Activated CD4-positive, alpha-beta memory T cell treated with anti-CD3 and anti-CD28 coated beads for 36 hours (primary cell): Measurements from ENCODE around the gene PAK1IP1. TPM values are rescaled to one million over a fixed set of nuclear protein-coding genes. Genes with fewer than 3 reads are reported as not detected.

Experiments
- CTCF ChIA-PET: fragments of 350-600 bp; sonication (Branson Sonifier 250); formaldehyde crosslinking; loops from one replicate; lab custom pipeline; 2021; ENCODE audit warnings: antibody characterized with exemption, inconsistent platforms; lab: Charles Lee
- POLR2A ChIA-PET: fragments of 350-600 bp; sonication (Branson Sonifier 250); formaldehyde crosslinking; loops from one replicate; lab custom pipeline; 2021; ENCODE audit warnings: antibody characterized with exemption; lab: Charles Lee
- DNase-seq: peaks from one replicate; pipeline ENCODE4 v3.0.0-alpha.2; 2020
- H3K27ac Mint-ChIP-seq: one replicate; pipeline ENCODE4 v1.8.0; 2021; ENCODE audit warnings: mixed read lengths
- H3K27me3 Mint-ChIP-seq: one replicate; pipeline ENCODE4 v1.8.0; 2021; ENCODE audit warnings: mixed read lengths
- H3K36me3 Mint-ChIP-seq: one replicate; pipeline ENCODE4 v1.8.0; 2021; ENCODE audit warnings: mixed read lengths
- H3K4me1 Mint-ChIP-seq: one replicate; pipeline ENCODE4 v1.8.0; 2021; ENCODE audit warnings: low read depth, mixed read lengths
- H3K4me3 Mint-ChIP-seq: one replicate; pipeline ENCODE4 v1.8.0; 2021; ENCODE audit warnings: mild to moderate bottlenecking, mixed read lengths
- H3K9me3 Mint-ChIP-seq: one replicate; pipeline ENCODE4 v1.8.0; 2021; ENCODE audit warnings: mixed read lengths
- intact Hi-C: fragments of 100-400 bp; cut with micrococcal nuclease; formaldehyde crosslinking; loops from one replicate; pipeline ENCODE4 v1.15.1; 2023
- total RNA-seq, 2 experiments: library from RNA; stranded (reverse); gene quantifications; one replicate each; pipeline ENCODE4 v1.2.3, GENCODE V29; 2021

The PAK1IP1 gene
- total RNA-seq, 2 experiments from 2014 or later: 28.2 to 32.8 TPM

DNA sequence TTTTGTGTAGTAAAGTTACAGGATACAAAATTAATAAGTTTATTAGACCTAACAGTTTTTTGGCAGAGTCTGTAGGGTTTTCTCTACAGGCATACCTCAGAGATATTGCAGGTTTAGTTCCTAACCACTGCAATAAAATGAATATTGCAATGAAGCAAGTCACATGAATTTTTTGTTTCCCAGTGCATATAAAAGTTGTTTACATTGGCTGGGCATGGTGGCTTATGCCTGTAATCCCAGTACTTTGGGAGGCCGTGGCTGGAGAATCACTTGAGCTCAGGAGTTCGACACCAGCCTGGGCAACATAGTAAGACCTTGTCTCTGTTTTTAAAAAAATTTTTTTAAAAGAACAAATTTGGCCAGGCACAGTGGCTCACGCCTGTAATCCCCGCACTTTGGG is 16.3 kb upstream of the PAK1IP1 start:
- H3K27ac Mint-ChIP-seq: no peak overlapping the region
- no peaks in the 10 kb centered on the region for H3K9me3 Mint-ChIP-seq
- intact Hi-C loops: no loop called here
- ChIA-PET POLR2A (no interaction called here), CTCF (no interaction called here)
- no peaks in the 10 kb centered on the region for H3K27me3 Mint-ChIP-seq
- peaks cover 8% of the 10 kb centered on the region for H3K4me1 Mint-ChIP-seq
- H3K4me3 Mint-ChIP-seq: no peak overlapping the region
- no peak for DNase-seq
- H3K36me3 Mint-ChIP-seq: no peaks in the 10 kb centered on the region

DNA sequence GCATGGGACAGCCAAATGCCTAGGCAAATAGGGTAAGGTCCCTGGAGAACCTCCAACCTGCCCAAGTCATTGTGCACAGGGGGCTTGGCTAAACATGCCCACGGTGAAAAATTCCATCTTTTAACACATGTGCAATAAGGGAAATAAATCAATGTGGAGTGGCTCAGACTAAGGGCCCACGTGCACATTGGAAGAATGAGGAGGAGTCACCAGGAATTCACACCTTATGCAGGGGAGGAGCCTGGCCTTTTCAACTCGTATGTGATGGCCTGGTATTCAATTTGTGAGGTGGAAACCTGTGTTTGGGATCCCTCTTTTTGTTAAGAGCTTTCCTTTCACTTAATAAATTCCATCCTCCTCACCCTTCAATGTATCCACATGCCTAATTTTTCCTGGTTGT is 13.0 kb upstream of the PAK1IP1 start:
- Mint-ChIP-seq H3K36me3 (no peaks in the 10 kb centered on the region), H3K27me3 (peaks cover 3% of the 10 kb centered on the region), H3K4me3 (no peak overlapping the region), H3K9me3 (no peaks in the 10 kb centered on the region), H3K4me1 (peaks cover 21% of the 10 kb centered on the region), H3K27ac (no peak overlapping the region)
- no peak for DNase-seq
- POLR2A ChIA-PET: no interaction called here
- intact Hi-C loops: no loop called here
- CTCF ChIA-PET: interaction anchor here (1.1 kb wide), 1 partner anchor 119 kb away, joined by 4 read pairs; no protein-coding TSS in a partner anchor

DNA sequence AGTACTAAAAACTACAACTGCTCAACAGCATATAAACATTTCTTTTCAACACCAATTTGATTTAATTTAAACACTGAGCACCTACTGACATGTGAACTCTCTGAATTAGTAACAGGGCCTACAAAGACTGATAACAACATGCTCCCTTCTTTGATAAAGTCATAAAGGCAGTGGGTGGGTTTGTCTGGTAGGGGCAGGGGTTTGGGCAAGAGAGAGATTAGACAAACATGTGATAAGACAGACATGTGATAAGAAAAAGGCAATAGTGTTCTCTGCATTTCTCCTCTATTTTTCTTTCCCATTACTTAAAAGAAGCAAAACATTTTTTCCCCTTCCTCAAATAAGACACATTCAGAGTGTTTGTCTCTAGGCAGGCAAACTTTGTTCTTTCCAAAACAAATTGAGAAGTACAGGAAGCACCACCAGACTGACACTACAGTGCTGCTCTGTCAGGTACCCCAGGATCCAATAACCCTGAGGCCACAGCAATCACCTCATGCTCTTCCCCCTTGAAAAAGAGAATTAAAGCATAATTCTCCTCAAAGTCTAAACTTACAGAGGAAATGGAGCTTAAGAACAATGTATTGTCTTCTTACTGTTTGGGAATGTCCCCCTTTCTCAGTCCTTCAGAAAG is 12.3 kb upstream of the PAK1IP1 start:
- intact Hi-C loops: no loop called here
- H3K36me3 Mint-ChIP-seq: no peaks in the 10 kb centered on the region
- no peak overlapping the region for H3K4me3 Mint-ChIP-seq
- CTCF ChIA-PET: no interaction called here
- H3K4me1 Mint-ChIP-seq: peaks cover 21% of the 10 kb centered on the region
- H3K27ac Mint-ChIP-seq: no peak overlapping the region
- no peak for DNase-seq
- H3K9me3 Mint-ChIP-seq: no peaks in the 10 kb centered on the region
- peaks cover 3% of the 10 kb centered on the region for H3K27me3 Mint-ChIP-seq
- POLR2A ChIA-PET: no interaction called here

DNA sequence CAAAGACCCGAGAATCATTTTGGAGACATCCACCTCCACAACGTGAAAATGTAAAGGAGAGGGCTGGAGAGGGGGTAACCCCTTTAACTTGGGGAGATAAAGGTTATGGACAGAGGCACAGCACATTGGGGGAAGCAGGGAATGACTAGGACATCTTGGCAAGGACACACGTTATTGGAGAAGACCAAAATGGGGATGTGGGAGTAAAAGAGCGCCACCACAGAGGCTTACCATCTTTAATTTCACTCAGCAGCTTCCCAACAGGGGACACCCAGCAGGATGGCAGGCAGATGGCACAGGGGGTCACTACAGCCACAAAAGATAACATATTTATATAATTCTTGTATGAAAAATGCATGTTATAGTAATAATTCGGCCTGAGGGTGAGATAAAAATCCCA is 10.2 kb upstream of the PAK1IP1 start:
- ChIA-PET POLR2A (no interaction called here), CTCF (no interaction called here)
- Mint-ChIP-seq H3K27me3 (peaks cover 3% of the 10 kb centered on the region), H3K36me3 (no peaks in the 10 kb centered on the region), H3K4me1 (peaks cover 21% of the 10 kb centered on the region), H3K4me3 (no peak overlapping the region), H3K9me3 (no peaks in the 10 kb centered on the region), H3K27ac (no peak overlapping the region)
- intact Hi-C loops: no loop called here
- DNase-seq: no peak

DNA sequence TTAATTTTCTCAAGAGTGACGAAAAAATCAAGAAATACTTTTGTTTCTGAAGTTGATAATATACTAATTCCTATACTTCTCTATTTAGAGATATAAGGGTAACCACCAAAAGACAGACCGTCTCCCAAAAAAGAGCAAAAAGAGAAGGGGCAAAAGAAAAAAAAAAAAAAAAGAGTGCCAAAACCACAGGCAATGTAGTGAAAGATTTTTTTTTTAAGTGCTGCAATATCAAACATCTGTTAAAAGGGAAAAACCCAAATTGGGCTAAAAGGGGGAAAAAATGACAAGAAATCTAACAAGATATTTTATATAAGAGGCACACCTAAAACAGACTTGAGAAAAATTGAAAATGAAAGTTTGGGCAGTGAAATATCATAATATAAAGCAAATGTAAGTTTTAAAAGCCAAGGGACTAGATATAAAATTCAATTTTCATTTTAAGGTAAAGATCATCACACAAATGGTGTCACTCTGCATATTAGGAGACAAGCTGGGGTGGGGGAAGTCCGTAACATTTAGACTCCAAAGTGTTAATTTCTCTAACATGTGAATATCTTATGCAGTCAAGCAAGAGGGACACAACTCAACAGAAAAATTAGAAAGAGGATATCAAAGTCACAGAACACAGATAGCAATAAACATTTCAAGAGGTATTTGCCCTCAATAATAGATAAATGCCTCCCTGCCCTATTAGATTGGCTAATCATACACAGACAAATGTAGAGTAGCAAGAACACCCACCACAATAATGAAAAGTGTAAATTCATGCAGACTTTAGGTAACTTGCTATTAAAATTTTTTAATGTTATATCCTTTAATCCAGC is 9.5 kb upstream of the PAK1IP1 start:
- Mint-ChIP-seq H3K4me3 (no peak overlapping the region), H3K27me3 (peaks cover 3% of the 10 kb centered on the region), H3K36me3 (no peaks in the 10 kb centered on the region), H3K9me3 (no peaks in the 10 kb centered on the region), H3K27ac (no peak overlapping the region), H3K4me1 (peaks cover 21% of the 10 kb centered on the region)
- CTCF ChIA-PET: no interaction called here
- intact Hi-C loops: no loop called here
- POLR2A ChIA-PET: no interaction called here
- no peak for DNase-seq

DNA sequence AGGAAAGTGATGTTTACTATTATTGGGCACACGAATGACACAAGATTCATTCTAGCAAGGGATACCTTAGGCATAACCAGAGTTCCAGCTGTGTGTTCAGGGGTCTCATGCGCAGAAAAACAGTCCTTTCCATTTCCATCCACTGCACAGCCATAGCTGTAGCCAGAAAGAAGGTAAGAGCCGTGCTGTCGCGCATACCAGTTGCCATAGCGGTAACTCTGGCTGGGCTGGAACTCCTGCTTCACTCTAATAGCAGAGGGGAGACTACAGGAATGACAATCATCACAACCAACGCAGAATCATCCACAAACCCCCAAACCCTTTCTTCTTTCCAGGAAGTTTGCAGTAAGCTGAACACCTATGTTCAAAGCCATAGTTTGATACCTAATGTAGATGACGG is 7.9 kb upstream of the PAK1IP1 start:
- intact Hi-C loops: no loop called here
- Mint-ChIP-seq H3K27me3 (peaks cover 3% of the 10 kb centered on the region), H3K36me3 (no peaks in the 10 kb centered on the region), H3K9me3 (no peaks in the 10 kb centered on the region), H3K27ac (no peak overlapping the region), H3K4me3 (no peak overlapping the region), H3K4me1 (peaks cover 21% of the 10 kb centered on the region)
- ChIA-PET CTCF (no interaction called here), POLR2A (interaction anchor here (0.6 kb wide), 1 partner anchor 31 kb away, joined by 3 read pairs; no protein-coding TSS in a partner anchor)
- DNase-seq: no peak

DNA sequence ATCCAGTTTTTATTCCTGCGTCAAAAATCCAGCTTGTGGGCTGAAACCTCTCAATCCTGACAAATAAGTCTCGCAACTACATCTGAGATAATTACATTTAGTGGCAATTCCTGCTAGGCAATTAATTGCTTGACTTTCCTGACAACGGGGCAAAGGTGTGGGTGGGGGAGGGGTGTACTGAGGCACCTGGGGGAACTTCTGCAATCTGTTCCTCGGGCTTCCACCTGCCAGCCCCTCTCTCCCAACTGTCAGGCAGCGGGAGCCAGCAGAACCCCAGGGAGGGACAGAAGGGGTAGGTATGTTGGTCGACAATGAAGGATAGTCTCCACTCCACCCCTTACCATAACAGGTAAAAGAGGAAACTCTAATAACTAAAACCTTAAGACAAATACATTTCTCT is 7.2 kb upstream of the PAK1IP1 start:
- Mint-ChIP-seq H3K36me3 (no peaks in the 10 kb centered on the region), H3K4me3 (no peak overlapping the region), H3K27me3 (peaks cover 3% of the 10 kb centered on the region), H3K9me3 (no peaks in the 10 kb centered on the region), H3K4me1 (peaks cover 18% of the 10 kb centered on the region), H3K27ac (no peak overlapping the region)
- DNase-seq: no peak
- ChIA-PET CTCF (no interaction called here), POLR2A (interaction anchor here (0.6 kb wide), 1 partner anchor 30 kb away, joined by 3 read pairs; no protein-coding TSS in a partner anchor)
- intact Hi-C loops: no loop called here

DNA sequence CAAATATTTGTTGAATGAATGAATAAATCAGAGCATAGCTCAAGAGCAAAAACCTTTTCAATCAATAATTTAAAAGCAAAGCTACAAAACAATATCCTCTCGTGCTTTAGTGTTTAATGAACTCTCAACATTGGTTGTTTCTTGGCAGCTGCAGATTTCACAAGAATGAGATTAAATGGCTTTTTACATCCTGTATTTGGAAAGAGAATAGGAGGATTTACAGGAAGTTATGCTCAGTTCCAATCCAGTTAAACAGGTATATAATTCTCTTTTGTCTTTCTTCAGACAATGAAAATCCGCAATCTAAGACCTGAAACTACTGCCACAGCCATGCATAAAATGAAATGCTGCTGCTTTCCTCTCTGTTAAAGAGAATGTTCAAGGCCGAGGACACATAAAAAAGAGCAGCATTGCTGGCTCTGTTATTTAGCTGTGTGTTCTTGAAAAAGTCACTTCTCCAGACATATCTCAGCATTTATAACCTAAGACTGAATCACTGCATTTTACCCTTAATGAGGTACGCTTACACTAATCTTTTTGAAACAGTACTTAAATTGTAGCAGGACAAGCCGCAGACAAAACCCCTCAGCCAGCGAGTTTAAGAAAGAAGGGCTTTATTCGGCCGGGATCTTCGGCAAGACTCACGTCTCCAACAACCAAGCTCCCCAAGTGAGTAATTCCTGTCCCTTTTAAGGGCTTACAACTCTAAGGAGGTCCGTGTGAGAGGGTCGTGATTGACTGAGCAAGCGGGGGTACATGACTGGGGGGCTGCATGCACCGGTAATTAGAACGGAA is 3.9 kb upstream of the PAK1IP1 start:
- CTCF ChIA-PET: interaction anchor here (0.7 kb wide), 1 partner anchor 183 kb away, joined by 3 read pairs; no protein-coding TSS in a partner anchor
- H3K4me3 Mint-ChIP-seq: no peak overlapping the region
- H3K27ac Mint-ChIP-seq: no peak overlapping the region

DNA sequence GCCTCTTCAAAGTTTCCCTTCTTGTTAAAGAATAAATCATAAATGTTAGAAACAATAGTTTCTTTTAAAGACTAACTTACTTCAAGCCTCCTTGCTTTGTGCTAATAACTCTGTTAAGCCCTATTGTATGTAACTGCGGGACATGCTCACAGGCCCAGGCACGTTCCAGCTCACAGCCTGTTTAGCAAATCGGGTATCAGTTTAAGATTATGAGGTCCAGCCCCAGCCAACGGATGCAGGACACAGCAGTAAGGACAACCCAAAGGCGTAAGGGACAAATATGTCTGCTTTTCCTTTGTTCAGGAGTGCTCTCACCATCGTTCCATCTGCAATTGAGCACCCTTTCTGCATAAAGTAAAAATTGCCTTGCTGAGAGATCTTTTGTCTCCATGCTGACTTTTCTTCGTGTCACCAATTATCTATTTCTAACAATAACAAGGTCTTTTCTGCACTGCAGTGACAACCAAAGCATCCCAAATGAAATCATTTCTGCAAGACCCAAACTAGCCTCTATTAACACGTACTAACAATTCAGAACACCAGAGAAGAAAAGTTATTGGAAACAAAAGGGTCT is 1.7 kb upstream of the PAK1IP1 start:
- H3K36me3 Mint-ChIP-seq: peaks cover 12% of the 10 kb centered on the region
- ChIA-PET CTCF (interaction anchor here (0.6 to 1.6 kb wide), 2 partner anchors 25 to 215 kb away, joined by 3 to 4 read pairs; no protein-coding TSS in a partner anchor), POLR2A (no interaction called here)
- H3K9me3 Mint-ChIP-seq: no peaks in the 10 kb centered on the region
- H3K27me3 Mint-ChIP-seq: no peaks in the 10 kb centered on the region
- intact Hi-C loops: loop anchor here (5.0 kb wide), 1 partner anchor 109 kb away; no protein-coding TSS in a partner anchor
- H3K4me3 Mint-ChIP-seq: peak overlapping the region; percentile 93
- H3K4me1 Mint-ChIP-seq: peaks cover 28% of the 10 kb centered on the region
- DNase-seq: no peak
- H3K27ac Mint-ChIP-seq: peak overlapping the region; percentile 38

More for the DNA sequence above, 3.9 kb upstream of the PAK1IP1 start:
- Mint-ChIP-seq H3K4me1 (peaks cover 15% of the 10 kb centered on the region), H3K9me3 (no peaks in the 10 kb centered on the region), H3K27me3 (no peaks in the 10 kb centered on the region), H3K36me3 (peaks cover 8% of the 10 kb centered on the region)
- intact Hi-C loops: loop anchor here (5.0 kb wide), 1 partner anchor 111 kb away; no protein-coding TSS in a partner anchor
- DNase-seq: no peak
- POLR2A ChIA-PET: no interaction called here

DNA sequence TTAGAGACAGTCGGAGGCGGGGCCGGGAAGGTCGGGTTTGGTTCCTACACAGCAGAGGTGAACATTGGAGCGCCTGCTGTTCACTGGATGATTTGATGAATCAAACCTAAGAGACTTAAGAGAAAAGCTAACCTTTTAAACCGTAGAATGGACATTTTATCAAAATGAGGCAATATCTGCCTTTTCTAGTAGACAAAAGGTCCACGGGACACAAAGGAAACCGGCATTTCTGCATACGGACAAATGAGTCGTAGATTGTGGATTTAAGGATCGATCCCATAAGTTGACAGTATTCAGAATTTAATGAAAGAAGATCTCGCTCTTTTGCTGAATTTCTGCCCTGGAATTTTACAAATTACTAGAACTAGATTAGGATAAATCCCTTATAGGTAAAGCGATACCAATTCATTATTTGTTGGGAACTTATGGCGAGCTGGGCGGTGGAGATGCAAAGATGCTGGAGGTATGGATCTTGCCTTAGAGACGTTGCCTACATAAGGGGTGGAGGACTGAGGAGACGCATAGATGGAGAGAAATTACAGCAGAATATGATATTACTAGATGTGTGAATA is 400 bp downstream of the PAK1IP1 start:
- DNase-seq: no peak
- H3K4me3 Mint-ChIP-seq: peak overlapping the region; percentile 93
- POLR2A ChIA-PET: interaction anchor here (0.8 to 2.3 kb wide), 5 partner anchors 25 to 167 kb away, joined by 4 to 31 read pairs (median 7); partner anchors contain the start of genes MAK, TMEM14B and TMEM14C
- peaks cover 32% of the 10 kb centered on the region for H3K4me1 Mint-ChIP-seq
- CTCF ChIA-PET: interaction anchor here (0.9 to 2.1 kb wide), 6 partner anchors 10 to 217 kb away, joined by 3 to 15 read pairs (median 5); no protein-coding TSS in a partner anchor
- intact Hi-C loops: loop anchor here (2.0 kb wide), 1 partner anchor 184 kb away; no protein-coding TSS in a partner anchor
- H3K9me3 Mint-ChIP-seq: no peaks in the 10 kb centered on the region
- H3K36me3 Mint-ChIP-seq: peaks cover 23% of the 10 kb centered on the region
- H3K27me3 Mint-ChIP-seq: no peaks in the 10 kb centered on the region
- H3K27ac Mint-ChIP-seq: peak overlapping the region; percentile 99

DNA sequence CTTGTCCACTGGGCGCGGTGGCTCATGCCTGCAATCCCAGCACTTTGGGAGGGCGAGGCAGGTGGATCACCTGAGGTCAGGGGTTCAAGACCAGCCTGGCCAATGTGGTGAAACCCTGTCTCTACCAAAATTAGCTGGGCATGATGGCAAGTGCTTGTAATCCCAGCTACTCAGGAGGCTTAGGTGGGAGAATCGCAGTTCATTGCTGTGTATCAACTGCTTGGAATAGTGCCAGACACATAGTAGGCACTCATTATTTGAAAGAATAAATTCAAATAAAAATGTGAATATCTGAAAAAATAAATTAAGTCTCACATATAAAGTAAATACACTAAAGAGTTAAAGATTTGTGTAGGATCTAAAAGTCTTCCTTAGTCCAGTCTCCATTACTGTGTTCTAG is 1.9 kb downstream of the PAK1IP1 start:
- Mint-ChIP-seq H3K27ac (peak overlapping the region; percentile 67), H3K4me1 (peaks cover 32% of the 10 kb centered on the region), H3K4me3 (peak overlapping the region; percentile 93), H3K9me3 (no peaks in the 10 kb centered on the region), H3K27me3 (no peaks in the 10 kb centered on the region), H3K36me3 (peaks cover 33% of the 10 kb centered on the region)
- ChIA-PET POLR2A (no interaction called here), CTCF (no interaction called here)
- intact Hi-C loops: no loop called here
- no peak for DNase-seq
